NT2/D1 (cell line): ENCODE measurements around the gene KCNS1.

Experiments used
- SUZ12 ChIP-seq: IDR thresholded peaks from 2 replicates; pipeline ENCODE4 v1.6.1; 2011; ENCODE audit not compliant: insufficient read length, insufficient read depth; ENCODE audit errors: extremely low read depth
- ZNF274 ChIP-seq: IDR thresholded peaks from 2 replicates; pipeline ENCODE4 v1.6.1; 2011; ENCODE audit warnings: mild to moderate bottlenecking, low read depth, low read length

DNA sequence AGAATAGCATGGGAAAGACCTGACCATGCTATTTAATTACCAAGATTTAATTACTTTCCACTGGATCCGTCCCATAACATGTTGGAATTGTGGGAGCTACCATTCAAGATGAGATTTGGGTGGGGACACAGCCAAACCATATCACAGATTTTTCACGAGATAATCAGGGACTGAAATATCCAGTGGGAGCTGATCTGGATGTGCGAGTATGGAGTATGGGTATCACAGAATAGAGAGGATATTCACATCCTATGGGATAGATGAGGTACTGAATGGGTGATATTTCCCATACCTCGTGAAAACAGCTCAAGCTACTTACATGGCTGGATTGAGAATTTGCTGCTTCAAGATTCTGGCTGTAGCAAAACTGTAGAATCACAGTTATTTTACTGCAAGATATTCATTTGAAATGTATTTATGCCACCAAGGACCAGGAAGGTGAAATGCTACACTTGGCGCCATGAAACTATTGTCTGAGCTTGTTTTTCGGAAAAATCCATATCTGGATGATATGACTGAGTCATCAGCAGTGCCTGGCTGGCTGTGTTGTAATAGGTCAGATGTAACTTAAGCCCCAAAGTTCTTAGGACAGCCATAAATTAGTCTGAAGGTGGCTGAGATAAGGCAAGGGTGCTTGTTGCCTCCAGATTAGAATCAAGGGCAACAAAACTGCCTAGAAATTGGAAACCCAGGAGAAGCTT, 29.8 kb downstream of the KCNS1 start:
- no peak for TF ChIP-seq ZNF274
- TF ChIP-seq SUZ12, result no peak
